PC-3 (cell line): ENCODE measurements around the gene EIF4G3. TPM values are rescaled to one million over a fixed set of nuclear protein-coding genes. Genes with fewer than 3 reads are reported as not detected.

Experiments
- ATAC-seq: fragments of 200-7000 bp; cut with Tn5 transposase; 2 replicates; pipeline ENCODE4 v1.9.1; 2020; ENCODE audit warnings: mild to moderate bottlenecking, moderate library complexity
- BruUV-seq: library from RNA; stranded (reverse); fragments of 400-500 nt; replicated peaks from 2 replicates; lab custom pipeline; 2021; lab: Mats Ljungman, UMichigan
- CTCF ChIA-PET: fragments of 300-600 bp; sonication (Branson Sonifier 250); formaldehyde crosslinking; loops from one replicate; lab custom pipeline; 2022; ENCODE audit warnings: antibody characterized with exemption; lab: Charles Lee
- POLR2A ChIA-PET: fragments of 300-600 bp; sonication (Branson Sonifier 250); formaldehyde crosslinking; loops from one replicate; lab custom pipeline; 2022; ENCODE audit warnings: antibody characterized with exemption; ENCODE audit not compliant: unreplicated experiment; lab: Charles Lee
- DNase-seq: peaks from one replicate; pipeline ENCODE4 v3.0.0-alpha.2; 2015
- H2AFZ ChIP-seq: fragments of 300-600 bp; sonication (generic); 2 replicates; pipeline ENCODE4 v1.6.0; 2016; ENCODE audit warnings: antibody characterized with exemption, low read length
- H3F3A ChIP-seq: fragments of 300-600 bp; sonication (generic); one replicate; pipeline ENCODE4 v1.6.0; 2017; ENCODE audit warnings: antibody characterized with exemption, low read length, control low read depth, mild to moderate bottlenecking; ENCODE audit not compliant: unreplicated experiment
- H3K27ac ChIP-seq: fragments of 300-600 bp; sonication (generic); 2 replicates; pipeline ENCODE4 v1.5.1; 2016; ENCODE audit warnings: mild to moderate bottlenecking, low read length
- H3K27me3 ChIP-seq: fragments of 300-600 bp; sonication (generic); 2 replicates; pipeline ENCODE4 v1.6.1; 2016; ENCODE audit warnings: low read length, mixed read lengths
- H3K36me3 ChIP-seq: fragments of 300-600 bp; sonication (generic); 2 replicates; pipeline ENCODE4 v1.6.1; 2016; ENCODE audit warnings: low read depth, mixed run types, low read length, mixed read lengths
- H3K4me1 ChIP-seq: fragments of 300-600 bp; sonication (generic); 2 replicates; pipeline ENCODE4 v1.5.1; 2016; ENCODE audit warnings: low read length; ENCODE audit not compliant: insufficient read depth
- H3K4me2 ChIP-seq: fragments of 300-600 bp; sonication (generic); 2 replicates; pipeline ENCODE4 v1.6.0; 2016; ENCODE audit warnings: low read length
- H3K4me3 ChIP-seq: fragments of 300-600 bp; sonication (generic); 2 replicates; pipeline ENCODE4 v1.5.1; 2016; ENCODE audit warnings: mild to moderate bottlenecking, low read length, mixed read lengths
- H3K79me2 ChIP-seq: fragments of 300-600 bp; sonication (generic); 2 replicates; pipeline ENCODE4 v1.6.1; 2017; ENCODE audit warnings: low read length, mixed read lengths
- H3K9ac ChIP-seq: fragments of 300-600 bp; sonication (generic); 2 replicates; pipeline ENCODE4 v1.6.0; 2016; ENCODE audit warnings: mild to moderate bottlenecking, low read length
- H3K9me2 ChIP-seq: fragments of 300-600 bp; sonication (generic); replicated peaks from 2 replicates; pipeline ENCODE4 v1.6.1; 2016; ENCODE audit warnings: mixed run types, low read length, mixed read lengths
- H3K9me3 ChIP-seq: fragments of 300-600 bp; sonication (generic); 2 replicates; pipeline ENCODE4 v1.6.1; 2016; ENCODE audit warnings: low read length, mixed read lengths
- H4K20me1 ChIP-seq: fragments of 300-600 bp; sonication (generic); 2 replicates; pipeline ENCODE4 v1.6.1; 2016; ENCODE audit warnings: low read length, mixed read lengths
- EZH2 ChIP-seq: fragments of 300-600 bp; sonication (generic); IDR thresholded peaks from one replicate; pipeline ENCODE4 v1.6.1; 2017; ENCODE audit warnings: antibody characterized with exemption, mild to moderate bottlenecking, low read length; ENCODE audit not compliant: unreplicated experiment
- EZH2phosphoT487 ChIP-seq: fragments of 300-600 bp; sonication (generic); IDR thresholded peaks from 2 replicates; pipeline ENCODE4 v1.6.1; 2018; ENCODE audit warnings: mild to moderate bottlenecking, antibody characterized with exemption, low read length, borderline replicate concordance
- intact Hi-C: fragments of 100-400 bp; cut with micrococcal nuclease; formaldehyde crosslinking; loops from 2 replicates; pipeline ENCODE4 v1.9.0; 2023
- total RNA-seq: library from RNA; depleted of rRNA; stranded (reverse); fragments of >200 nt; gene quantifications from 2 replicates; pipeline ENCODE4 v1.2.3, GENCODE V29; 2014
- TF ChIP-seq, protein P1 (sequence below): fragments of 300-600 bp; sonication (generic); conservative IDR thresholded peaks from 2 replicates; pipeline ENCODE4 v1.5.1; 2017; ENCODE audit warnings: antibody characterized with exemption, low read depth, mild to moderate bottlenecking, low read length

The EIF4G3 gene
- total RNA-seq, 1 experiment from 2014 or later, result 16.9 TPM

DNA sequence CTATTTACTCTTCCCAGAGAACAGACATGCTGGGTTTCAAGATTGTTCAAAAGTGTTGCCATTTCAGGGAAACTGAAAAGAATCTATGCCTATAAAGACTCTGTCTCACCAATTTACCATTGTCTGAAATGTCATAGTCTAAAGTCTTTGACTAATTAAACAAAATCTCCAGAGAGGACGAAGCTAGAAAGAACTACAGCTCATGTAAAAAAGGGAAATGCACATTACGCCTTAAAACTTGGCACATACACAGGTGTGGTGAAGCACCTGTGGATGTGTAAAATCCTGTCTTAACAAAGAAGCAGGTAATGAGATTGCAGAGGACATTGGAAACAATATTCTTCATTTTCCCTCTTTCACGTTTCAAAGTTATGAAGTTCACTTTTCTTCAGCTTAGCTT, 130.6 kb downstream of the EIF4G3 start:
- H3K79me2 ChIP-seq, result no peaks in the 10 kb centered on the region
- ATAC-seq (no peak), DNase-seq (no peak)
- H3K9ac ChIP-seq, result no peak overlapping the region
- H3K27ac ChIP-seq, result no peak overlapping the region
- no peak overlapping the region for H3K4me3 ChIP-seq
- H3K4me2 ChIP-seq, result no peak overlapping the region
- no peaks in the 10 kb centered on the region for H4K20me1 ChIP-seq
- H3K36me3 ChIP-seq, result no peaks in the 10 kb centered on the region
- ChIA-PET CTCF (no interaction called here), POLR2A (no interaction called here)
- H3K4me1 ChIP-seq, result peaks cover 9% of the 10 kb centered on the region
- no peak for TF ChIP-seq EZH2phosphoT487
- TF ChIP-seq, protein P1, sequence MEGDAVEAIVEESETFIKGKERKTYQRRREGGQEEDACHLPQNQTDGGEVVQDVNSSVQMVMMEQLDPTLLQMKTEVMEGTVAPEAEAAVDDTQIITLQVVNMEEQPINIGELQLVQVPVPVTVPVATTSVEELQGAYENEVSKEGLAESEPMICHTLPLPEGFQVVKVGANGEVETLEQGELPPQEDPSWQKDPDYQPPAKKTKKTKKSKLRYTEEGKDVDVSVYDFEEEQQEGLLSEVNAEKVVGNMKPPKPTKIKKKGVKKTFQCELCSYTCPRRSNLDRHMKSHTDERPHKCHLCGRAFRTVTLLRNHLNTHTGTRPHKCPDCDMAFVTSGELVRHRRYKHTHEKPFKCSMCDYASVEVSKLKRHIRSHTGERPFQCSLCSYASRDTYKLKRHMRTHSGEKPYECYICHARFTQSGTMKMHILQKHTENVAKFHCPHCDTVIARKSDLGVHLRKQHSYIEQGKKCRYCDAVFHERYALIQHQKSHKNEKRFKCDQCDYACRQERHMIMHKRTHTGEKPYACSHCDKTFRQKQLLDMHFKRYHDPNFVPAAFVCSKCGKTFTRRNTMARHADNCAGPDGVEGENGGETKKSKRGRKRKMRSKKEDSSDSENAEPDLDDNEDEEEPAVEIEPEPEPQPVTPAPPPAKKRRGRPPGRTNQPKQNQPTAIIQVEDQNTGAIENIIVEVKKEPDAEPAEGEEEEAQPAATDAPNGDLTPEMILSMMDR, result no peak
- no peak for TF ChIP-seq EZH2
- no peaks in the 10 kb centered on the region for H3K9me3 ChIP-seq
- no peak overlapping the region for H2AFZ ChIP-seq
- no peaks in the 10 kb centered on the region for H3K27me3 ChIP-seq
- no peaks in the 10 kb centered on the region for H3K9me2 ChIP-seq
- intact Hi-C loops, result loop anchor here (10.0 kb wide), 1 partner anchor 59 kb away; no protein-coding TSS in a partner anchor
- H3F3A ChIP-seq, result no peaks in the 10 kb centered on the region
- BruUV-seq, result no TSS peak

DNA sequence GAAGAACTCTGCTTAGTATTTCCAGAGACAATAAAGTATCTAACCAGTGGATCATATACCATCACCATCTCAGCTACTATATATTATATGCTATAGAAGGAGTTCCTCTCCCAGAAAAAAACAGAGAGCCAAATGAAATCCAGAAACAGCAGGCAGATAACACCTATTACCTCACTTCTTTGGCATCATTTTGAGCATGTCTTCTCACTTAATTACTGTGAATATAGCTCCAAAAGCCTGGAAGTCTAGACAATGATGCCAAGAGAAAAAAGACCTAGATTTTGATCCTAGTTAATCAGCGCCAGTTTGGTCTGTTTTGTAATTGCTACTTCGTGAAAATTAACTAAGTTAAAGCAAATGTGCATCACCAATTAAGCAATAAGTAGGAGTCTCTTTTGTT, 131.3 kb downstream of the EIF4G3 start:
- POLR2A ChIA-PET, result interaction anchor here (0.6 kb wide), 1 partner anchor 12 kb away, joined by 5 read pairs; no protein-coding TSS in a partner anchor
- Histone ChIP-seq H3K9ac (no peak overlapping the region), H3K27me3 (no peaks in the 10 kb centered on the region), H3K9me3 (no peaks in the 10 kb centered on the region), H2AFZ (no peak overlapping the region), H3K4me2 (no peak overlapping the region), H3F3A (no peaks in the 10 kb centered on the region), H3K36me3 (no peaks in the 10 kb centered on the region), H3K4me1 (peaks cover 8% of the 10 kb centered on the region), H3K4me3 (no peak overlapping the region), H3K79me2 (0 out of 2 replicates have a peak, but pooled peaks cover 2% of the 10 kb centered on the region), H4K20me1 (no peaks in the 10 kb centered on the region), H3K27ac (no peak overlapping the region), H3K9me2 (no peaks in the 10 kb centered on the region)
- no peak for ATAC-seq
- TF ChIP-seq EZH2phosphoT487 (no peak), EZH2 (no peak)
- TF ChIP-seq, protein P1, result no peak
- BruUV-seq, result no TSS peak
- intact Hi-C loops, result loop anchor here (10.0 kb wide), 1 partner anchor 59 kb away; no protein-coding TSS in a partner anchor
- CTCF ChIA-PET, result no interaction called here
- no peak for DNase-seq

DNA sequence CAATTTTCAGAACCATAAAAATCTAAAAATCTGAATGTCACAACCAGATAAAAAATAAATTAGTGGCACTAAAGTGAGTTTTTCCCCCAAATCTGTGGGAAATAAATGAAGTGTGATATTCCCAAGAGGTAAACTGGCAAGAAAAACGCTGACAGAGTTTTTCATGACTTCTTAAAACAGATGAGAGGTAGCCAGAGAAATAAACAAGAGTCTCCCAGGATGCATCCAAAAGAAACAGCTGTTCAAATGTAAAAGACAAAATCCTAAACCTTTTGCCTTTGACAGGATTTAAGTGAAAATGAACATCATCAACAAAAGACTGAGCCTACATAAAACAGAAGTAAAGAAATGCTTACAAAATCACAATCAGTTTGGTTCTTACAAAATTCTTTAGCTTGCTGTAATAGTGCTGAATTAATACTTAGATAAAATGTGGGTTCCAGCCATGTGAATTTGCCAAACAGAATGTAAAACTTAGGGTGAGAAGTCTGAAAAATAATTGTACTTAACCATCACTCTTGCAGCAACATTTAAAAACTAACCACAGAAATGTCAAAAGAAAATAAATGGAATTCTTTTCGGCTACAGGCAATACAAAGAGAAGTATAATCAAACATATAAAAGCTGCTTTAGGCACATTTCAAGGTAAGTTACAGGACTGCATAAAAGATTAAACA, 133.6 kb downstream of the EIF4G3 start:
- ChIA-PET CTCF (no interaction called here), POLR2A (no interaction called here)
- no peak overlapping the region for H3K9ac ChIP-seq
- H3K9me3 ChIP-seq, result no peaks in the 10 kb centered on the region
- H3K36me3 ChIP-seq, result no peaks in the 10 kb centered on the region
- no peak overlapping the region for H3K27ac ChIP-seq
- TF ChIP-seq, protein P1, result no peak
- no peak for TF ChIP-seq EZH2
- TF ChIP-seq EZH2phosphoT487, result no peak
- no peak overlapping the region for H3K4me2 ChIP-seq
- H3K4me3 ChIP-seq, result no peak overlapping the region
- H3F3A ChIP-seq, result no peaks in the 10 kb centered on the region
- no TSS peak for BruUV-seq
- no peak overlapping the region for H2AFZ ChIP-seq
- no peaks in the 10 kb centered on the region for H4K20me1 ChIP-seq
- H3K27me3 ChIP-seq, result no peaks in the 10 kb centered on the region
- ATAC-seq (no peak), DNase-seq (no peak)
- no peaks in the 10 kb centered on the region for H3K4me1 ChIP-seq
- intact Hi-C loops, result loop anchor here (10.0 kb wide), 1 partner anchor 62 kb away; no protein-coding TSS in a partner anchor
- no peaks in the 10 kb centered on the region for H3K9me2 ChIP-seq
- H3K79me2 ChIP-seq, result peaks cover 4% of the 10 kb centered on the region; the same call in 1 of the 2 replicates
